A549 (cell line): Measurements from ENCODE around the gene DPPA4.

ENCODE experiments used
- CTCF ChIP-seq: fragments of >200 bp; sonication (Bioruptor Twin); formaldehyde crosslinking; IDR thresholded peaks from 3 replicates; pipeline ENCODE4 v1.5.1; 2016
- EP300 ChIP-seq, 2 experiments: fragments of >200 bp; sonication (Bioruptor Twin); formaldehyde crosslinking; IDR thresholded peaks; 2 replicates in 1 of 2; 3 replicates in 1 of 2; pipeline ENCODE4 v1.6.1; 2016 to 2017
- POLR2A ChIP-seq: IDR thresholded peaks from 2 replicates; pipeline ENCODE4 v1.6.1; 2012; ENCODE audit warnings: mild to moderate bottlenecking, low read length

- TF ChIP-seq EP300 (IDR thresholded peaks at IDR 0.05) (no peak), CTCF (no peak), POLR2A (no peak)
These were observed 9.1 kb downstream of the DPPA4 start for GRCh38 chr3:109328202-109328601.
